Measurements from ENCODE around the gene CMC4. TPM values are rescaled to one million over a fixed set of nuclear protein-coding genes. Genes with fewer than 3 reads are reported as not detected.

Gene CMC4
- total and polyA plus RNA-seq, 12 donors: 16.6 to 33.5 (median 22.9) TPM

GRCh38 chrX:155086961-155087735 is 16.2 kb upstream of the CMC4 start:
- WGBS, 2 donors: 91 to 95% methylated on average over 26 of the region's 26 CpGs
- H3K9me3 ChIP-seq: no peaks in the 10 kb centered on the region
- no peak for DNase-seq
- no peak overlapping the region for H3K4me3 ChIP-seq
- H3K27me3 ChIP-seq: no peaks in the 10 kb centered on the region
- intact Hi-C loops (cut with DNase I): no loop called here
- no peak for TF ChIP-seq CTCF (IDR thresholded peaks at IDR 0.05)
- H3K36me3 ChIP-seq: peaks cover 0 to 53% (median 0%) of the 10 kb centered on the region in 9 donors
- no peak overlapping the region for H3K27ac ChIP-seq
- no peak for ATAC-seq
- H3K4me1 ChIP-seq: no peaks in the 10 kb centered on the region

GRCh38 chrX:155086202-155086840 is 15.4 kb upstream of the CMC4 start:
- no peaks in the 10 kb centered on the region for H3K4me1 ChIP-seq
- DNase-seq: peak in 1 of 2 donors; percentile 11
- no peak overlapping the region for H3K27ac ChIP-seq
- 83 to 87% methylated on average over 24 of the region's 24 CpGs for WGBS, 2 donors
- ATAC-seq: peak in 1 of 8 donors; percentile 50
- peak; percentile 13 to 54 (median 51) for TF ChIP-seq CTCF (IDR thresholded peaks at IDR 0.05)
- no peak overlapping the region for H3K4me3 ChIP-seq
- intact Hi-C loops (cut with DNase I): no loop called here
- H3K27me3 ChIP-seq: no peaks in the 10 kb centered on the region
- peaks cover 0 to 53% (median 0%) of the 10 kb centered on the region in 9 donors for H3K36me3 ChIP-seq
- H3K9me3 ChIP-seq: no peaks in the 10 kb centered on the region

- no peaks in the 10 kb centered on the region for H3K27me3 ChIP-seq
- peaks cover 0 to 32% (median 0%) of the 10 kb centered on the region in 9 donors for H3K36me3 ChIP-seq
- no peaks in the 10 kb centered on the region for H3K9me3 ChIP-seq
- WGBS, 2 donors: 1 to 3% methylated on average over 16 to 25 of the region's 25 CpGs
- H3K27ac ChIP-seq: peak overlapping the region in 9 of 10 donors; percentile 64 to 88 (median 77)
- peak overlapping the region; percentile 47 to 79 (median 66) for H3K4me3 ChIP-seq
- no peak for TF ChIP-seq CTCF (IDR thresholded peaks at IDR 0.05)
- intact Hi-C loops (cut with DNase I): loop anchor here in 2 of 10 donors (5.0 to 10.0 kb wide), 2 partner anchors 44 to 143 kb away; partner anchors contain the start of genes FUNDC2 (in 1 of the 2) and VBP1 (in 1 of the 2)
- DNase-seq (no peak), ATAC-seq (peak in 5 of 8 donors; percentile 1 to 47 (median 16))
- H3K4me1 ChIP-seq: peaks cover 0 to 35% (median 13%) of the 10 kb centered on the region in 9 donors
Observed at GRCh38 chrX:155071694-155072280, 851 bp upstream of the CMC4 start.

GRCh38 chrX:155070663-155070974 is 317 bp downstream of the CMC4 start:
- intact Hi-C loops (cut with DNase I): loop anchor here in 2 of 10 donors (5.0 to 10.0 kb wide), 2 partner anchors 43 to 144 kb away; partner anchors contain the start of genes FUNDC2 (in 1 of the 2) and VBP1 (in 1 of the 2)
- H3K9me3 ChIP-seq: no peaks in the 10 kb centered on the region
- DNase-seq: no peak
- H3K27ac ChIP-seq: peak overlapping the region; percentile 78 to 93 (median 90)
- peak overlapping the region; percentile 23 to 78 (median 68) for H3K4me3 ChIP-seq
- H3K4me1 ChIP-seq: peaks cover 0 to 35% (median 13%) of the 10 kb centered on the region in 9 donors
- no peak for TF ChIP-seq CTCF (IDR thresholded peaks at IDR 0.05)
- 0 to 1% methylated on average over 16 of the region's 16 CpGs for WGBS, 2 donors
- ATAC-seq: peak in 6 of 8 donors; percentile 10 to 33 (median 28)
- H3K36me3 ChIP-seq: peaks cover 0 to 21% (median 0%) of the 10 kb centered on the region in 9 donors
- no peaks in the 10 kb centered on the region for H3K27me3 ChIP-seq
